C4-2B (cell line): ENCODE data around the gene APPL2.
"Not testable (repeated sequence)": the region's sequence is repeated elsewhere in the genome, so short reads cannot be mapped to it uniquely, and the experiment has no call there.

Source experiments
- H3K27ac ChIP-seq: fragments of 450-650 bp; 2 replicates; pipeline ENCODE4 v1.5.1; 2017
- CTCF ChIP-seq: fragments of 450-650 bp; conservative IDR thresholded peaks from 2 replicates; pipeline ENCODE4 v1.5.1; 2017; ENCODE audit warnings: mild to moderate bottlenecking
- ZFX ChIP-seq: fragments of 450-650 bp; IDR thresholded peaks from 2 replicates; pipeline ENCODE4 v1.6.1; 2017

APPL2 gene

GRCh38 chr12:105194947-105195346 lies 41.0 kb downstream of the APPL2 start:
- TF ChIP-seq ZFX: no peak
- no peak for TF ChIP-seq CTCF

GRCh38 chr12:105192624-105193225 lies 43.2 kb downstream of the APPL2 start:
- no peak overlapping the region for H3K27ac ChIP-seq
- TF ChIP-seq ZFX (no peak), CTCF (no peak)

More at GRCh38 chr12:105194947-105195346, 41.0 kb downstream of the APPL2 start:
- no peak overlapping the region for H3K27ac ChIP-seq

GRCh38 chr12:105190530-105190929 lies 45.4 kb downstream of the APPL2 start:
- H3K27ac ChIP-seq: no peak overlapping the region
- TF ChIP-seq CTCF (no peak), ZFX (no peak)

GRCh38 chr12:105189293-105189692 lies 46.7 kb downstream of the APPL2 start:
- TF ChIP-seq CTCF (no peak), ZFX (no peak)
- H3K27ac ChIP-seq: no peak overlapping the region

- H3K27ac ChIP-seq: not testable (repeated sequence)
Measured at GRCh38 chr12:105183976-105184375, 52.0 kb downstream of the APPL2 start.

- not testable (repeated sequence) for H3K27ac ChIP-seq
Measured at GRCh38 chr12:105183406-105183805, 52.6 kb downstream of the APPL2 start.

- not testable (repeated sequence) for H3K27ac ChIP-seq
Measured at GRCh38 chr12:105179114-105179513, 56.9 kb downstream of the APPL2 start.

GRCh38 chr12:105177208-105177607 lies 58.8 kb downstream of the APPL2 start:
- H3K27ac ChIP-seq: no peak overlapping the region
- no peak for TF ChIP-seq ZFX
- no peak for TF ChIP-seq CTCF

- TF ChIP-seq ZFX (no peak), CTCF (no peak)
- H3K27ac ChIP-seq: no peak overlapping the region
Measured at GRCh38 chr12:105175397-105175990, 60.5 kb downstream of the APPL2 start.
